ENCODE measurements around the gene TAF4.

- TF ChIP-seq CTCF (IDR thresholded peaks at IDR 0.05; ENCODE audit: insufficient read depth, low read length, poor library complexity, severe bottlenecking) (no peak), EZH2phosphoT487 (conservative IDR thresholded peaks at IDR 0.05; ENCODE audit: low read length) (no peak)
These were observed 123.2 kb downstream of the TAF4 start for GRCh38 chr20:61942526-61942925.
